HepG2 (cell line): ENCODE data around the gene ORMDL3. TPM values are rescaled to one million over a fixed set of nuclear protein-coding genes. Genes with fewer than 3 reads are reported as not detected.

Experiments used
- ATF1 ChIP-seq: IDR thresholded peaks from 2 replicates; pipeline ENCODE4 v1.6.1; 2016; ENCODE audit warnings: mild to moderate bottlenecking, control low read depth
- GMEB1 ChIP-seq: sonication (generic); formaldehyde crosslinking; IDR thresholded peaks from 2 replicates; pipeline ENCODE4 v1.5.1; 2020; ENCODE audit warnings: missing genetic modification reagents, mild to moderate bottlenecking, borderline replicate concordance
- HNF4A ChIP-seq: sonication (generic); formaldehyde crosslinking; IDR thresholded peaks from 2 replicates; pipeline ENCODE4 v1.4.0; 2020; ENCODE audit warnings: missing genetic modification reagents
- HNRNPL ChIP-seq: fragments of 200-400 bp; formaldehyde crosslinking; IDR thresholded peaks from 2 replicates; pipeline ENCODE4 v1.6.1; 2017; ENCODE audit warnings: mild to moderate bottlenecking, low read depth, low read length
- LCORL ChIP-seq, 2 experiments: fragments of 450-650 bp in 1 of 2; sonication (generic) in 1 of 2; formaldehyde crosslinking in 1 of 2; IDR thresholded peaks; 2 replicates each; pipeline versions ENCODE4 v1.5.0 to v1.6.1; 2017 to 2020; ENCODE audit warnings: antibody characterized with exemption in 1 of 2, missing genetic modification reagents in 1 of 2
- MXI1 ChIP-seq: IDR thresholded peaks from 3 replicates; pipeline ENCODE4 v1.6.1; 2012; ENCODE audit warnings: low read depth, low read length, inconsistent platforms, borderline replicate concordance
- NR2F1 ChIP-seq, 2 experiments: fragments of 450-650 bp in 1 of 2; formaldehyde crosslinking in 1 of 2; IDR thresholded peaks; 2 replicates each; pipeline versions ENCODE4 v1.5.0 to v1.6.1; 2016 to 2020; ENCODE audit warnings: mild to moderate bottlenecking in 1 of 2, missing compliant biosample characterization in 1 of 2, missing genetic modification reagents in 1 of 2, moderate library complexity in 1 of 2
- PITX1 ChIP-seq: sonication (generic); formaldehyde crosslinking; IDR thresholded peaks from 2 replicates; pipeline ENCODE4 v1.5.1; 2020; ENCODE audit warnings: mild to moderate bottlenecking, missing genetic modification reagents
- POGZ ChIP-seq: sonication (generic); formaldehyde crosslinking; IDR thresholded peaks from 2 replicates; pipeline ENCODE4 v1.4.0; 2020; ENCODE audit warnings: mild to moderate bottlenecking, missing genetic modification reagents
- TCF7L2 ChIP-seq: IDR thresholded peaks from 2 replicates; pipeline ENCODE4 v1.6.1; 2011; ENCODE audit warnings: mild to moderate bottlenecking, low read depth, low read length, moderate library complexity
- THAP9 ChIP-seq: sonication (generic); formaldehyde crosslinking; IDR thresholded peaks from 2 replicates; pipeline ENCODE4; 2020; ENCODE audit warnings: missing genetic modification reagents, mild to moderate bottlenecking, borderline replicate concordance
- ZBTB38 ChIP-seq: sonication (generic); formaldehyde crosslinking; IDR thresholded peaks from 2 replicates; pipeline ENCODE4 v1.5.1; 2020; ENCODE audit warnings: mild to moderate bottlenecking, missing genetic modification reagents
- ZNF136 ChIP-seq: sonication (generic); formaldehyde crosslinking; IDR thresholded peaks from 2 replicates; pipeline ENCODE4 v1.8.1; 2022; ENCODE audit warnings: low read depth, mild to moderate bottlenecking, moderate library complexity, missing genetic modification reagents
- ZNF713 ChIP-seq: sonication (generic); formaldehyde crosslinking; IDR thresholded peaks from 2 replicates; pipeline ENCODE4 v1.4.0; 2020; ENCODE audit warnings: mild to moderate bottlenecking, missing genetic modification reagents
- ZNF839 ChIP-seq: sonication (generic); formaldehyde crosslinking; IDR thresholded peaks from 2 replicates; pipeline ENCODE4 v1.4.0; 2020; ENCODE audit warnings: missing genetic modification reagents, mild to moderate bottlenecking, borderline replicate concordance
- ZSCAN12 ChIP-seq: sonication (generic); formaldehyde crosslinking; IDR thresholded peaks from 2 replicates; pipeline ENCODE4 v1.9.0; 2021; ENCODE audit warnings: mild to moderate bottlenecking, missing genetic modification reagents
- ZSCAN31 ChIP-seq: sonication (generic); formaldehyde crosslinking; IDR thresholded peaks from 2 replicates; pipeline ENCODE4 v1.5.0; 2020; ENCODE audit warnings: low read depth, mild to moderate bottlenecking, missing genetic modification reagents
- polyA plus RNA-seq, 8 experiments: library from polyadenylated mRNA; depleted of rRNA in 3 of 8; stranded (reverse) in 7 of 8; unstranded in 1 of 8; fragments of >200 nt; fragmentation: Illumina TruSeq in 4 of 8; extraction: Trizol in 4 of 8; gene quantifications; 2 replicates each; pipeline versions ENCODE4 v1.2.1 to v1.2.3, GENCODE V29; 2011 to 2016; ENCODE audit warnings: low read depth in 4 of 8, missing spikeins in 1 of 8, mixed read lengths in 1 of 8; ENCODE audit not compliant: insufficient read depth in 1 of 8
- total RNA-seq, 5 experiments: library from RNA; depleted of rRNA; stranded (reverse); fragments of >200 nt; fragmentation: Illumina TruSeq; extraction: Trizol; gene quantifications; 2 replicates each; pipeline ENCODE4 v1.2.3, GENCODE V29; 2016; ENCODE audit warnings: low read depth in 1 of 5
- TF ChIP-seq, protein P1 (sequence below): sonication (generic); formaldehyde crosslinking; IDR thresholded peaks from 2 replicates; pipeline ENCODE4 v1.4.0; 2020; ENCODE audit warnings: missing genetic modification reagents, mild to moderate bottlenecking, borderline replicate concordance

ORMDL3 gene
- total and polyA plus RNA-seq, 2 of the 13 experiments (the other 11 are each of a cell fraction or from before 2014, with no cell fraction given), result 181 to 384 TPM

- peak; percentile 18; the same call in 1 of the 2 replicates for TF ChIP-seq ZNF713 (CRISPR knock-in tag)
- 0 out of 2 replicates have a peak, but pooled peaks have one; percentile 27 for TF ChIP-seq ZNF136 (CRISPR knock-in tag)
- peak; percentile 22; the same call in 1 of the 2 replicates for TF ChIP-seq GMEB1 (CRISPR knock-in tag)
- no peak for TF ChIP-seq TCF7L2
- no peak for TF ChIP-seq ZNF839
- peak; percentile 75 for TF ChIP-seq HNRNPL
- 0 out of 2 replicates have a peak, but pooled peaks have one; percentile 34 for TF ChIP-seq ZSCAN31 (CRISPR knock-in tag)
- TF ChIP-seq, protein P1, sequence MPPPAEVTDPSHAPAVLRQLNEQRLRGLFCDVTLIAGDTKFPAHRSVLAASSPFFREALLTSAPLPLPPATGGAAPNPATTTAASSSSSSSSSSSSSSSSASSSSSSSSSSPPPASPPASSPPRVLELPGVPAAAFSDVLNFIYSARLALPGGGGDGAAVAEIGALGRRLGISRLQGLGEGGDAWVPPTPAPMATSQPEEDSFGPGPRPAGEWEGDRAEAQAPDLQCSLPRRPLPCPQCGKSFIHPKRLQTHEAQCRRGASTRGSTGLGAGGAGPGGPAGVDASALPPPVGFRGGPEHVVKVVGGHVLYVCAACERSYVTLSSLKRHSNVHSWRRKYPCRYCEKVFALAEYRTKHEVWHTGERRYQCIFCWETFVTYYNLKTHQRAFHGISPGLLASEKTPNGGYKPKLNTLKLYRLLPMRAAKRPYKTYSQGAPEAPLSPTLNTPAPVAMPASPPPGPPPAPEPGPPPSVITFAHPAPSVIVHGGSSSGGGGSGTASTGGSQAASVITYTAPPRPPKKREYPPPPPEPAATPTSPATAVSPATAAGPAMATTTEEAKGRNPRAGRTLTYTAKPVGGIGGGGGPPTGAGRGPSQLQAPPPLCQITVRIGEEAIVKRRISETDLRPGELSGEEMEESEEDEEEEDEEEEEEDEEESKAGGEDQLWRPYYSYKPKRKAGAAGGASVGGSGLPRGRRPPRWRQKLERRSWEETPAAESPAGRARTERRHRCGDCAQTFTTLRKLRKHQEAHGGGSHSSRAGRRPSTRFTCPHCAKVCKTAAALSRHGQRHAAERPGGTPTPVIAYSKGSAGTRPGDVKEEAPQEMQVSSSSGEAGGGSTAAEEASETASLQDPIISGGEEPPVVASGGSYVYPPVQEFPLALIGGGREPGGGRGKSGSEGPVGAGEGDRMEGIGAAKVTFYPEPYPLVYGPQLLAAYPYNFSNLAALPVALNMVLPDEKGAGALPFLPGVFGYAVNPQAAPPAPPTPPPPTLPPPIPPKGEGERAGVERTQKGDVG (CRISPR knock-in tag), result peak; percentile 86
- peak; percentile 99 for TF ChIP-seq ZBTB38 (CRISPR knock-in tag)
- no peak for TF ChIP-seq ZSCAN12 (CRISPR knock-in tag)
- TF ChIP-seq LCORL (IDR thresholded peaks at IDR 0.05), result no peak
- TF ChIP-seq LCORL (CRISPR knock-in tag; IDR thresholded peaks at IDR 0.05), result peak; percentile 85
- peak; percentile 67 for TF ChIP-seq POGZ (CRISPR knock-in tag)
- TF ChIP-seq NR2F1 (CRISPR knock-in tag; IDR thresholded peaks at IDR 0.05), result peak in 1 of 2 experiments; percentile 26; a peak in 1 of 4 replicates
- peak; percentile 44; the same call in 1 of the 2 replicates for TF ChIP-seq HNF4A (CRISPR knock-in tag)
- TF ChIP-seq ATF1 (CRISPR knock-in tag), result no peak
- no peak for TF ChIP-seq PITX1 (CRISPR knock-in tag)
- peak; percentile 26; the same call in 1 of the 2 replicates for TF ChIP-seq THAP9 (CRISPR knock-in tag)
- TF ChIP-seq MXI1, result peak; percentile 52; the same call in 1 of the 3 replicates
These were observed 6.9 kb downstream of the ORMDL3 start (continued) for GRCh38 chr17:39920218-39921210.
